ENCODE data around the gene MGST3. TPM values are rescaled to one million over a fixed set of nuclear protein-coding genes. Genes with fewer than 3 reads are reported as not detected.

The MGST3 gene
- total RNA-seq, 2 donors from 2014 or later: 160 to 252 TPM

DNA sequence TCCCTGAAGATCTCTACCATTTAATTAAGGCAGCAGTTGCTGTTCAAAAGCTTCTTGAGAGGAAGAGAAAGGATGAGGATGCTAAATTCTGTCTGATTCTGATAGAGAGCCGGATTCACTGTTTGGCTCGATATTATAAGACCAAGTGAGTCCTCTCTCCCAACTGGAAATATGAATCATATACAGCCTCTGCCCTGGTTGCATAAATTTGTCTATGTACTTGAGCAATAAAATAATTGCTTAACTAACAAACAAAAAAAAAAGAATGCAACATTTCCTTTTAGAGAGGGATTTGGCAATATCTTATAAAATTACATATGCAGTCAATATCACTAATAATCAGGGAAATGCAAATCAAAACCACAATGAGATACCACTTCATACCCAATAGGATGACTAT lies 40.5 kb downstream of the MGST3 start:
- no peak for DNase-seq (ENCODE audit: low spot score)
- Histone ChIP-seq H3K27me3 (replicated peaks; ENCODE audit: insufficient read depth) (no peaks in the 10 kb centered on the region), H3K9me3 (no peaks in the 10 kb centered on the region), H3K4me3 (no peak overlapping the region), H3K36me3 (peaks cover 25% of the 10 kb centered on the region), H3K27ac (no peak overlapping the region), H3K4me1 (ENCODE audit: control insufficient read depth in 1 of 2, low read depth in 2 of 2) (no peaks in the 10 kb centered on the region)
- no peak for ATAC-seq (ENCODE audit: insufficient number of reproducible peaks, low FRiP score, low read depth)
- no peak for TF ChIP-seq CTCF (IDR thresholded peaks at IDR 0.05)

- Histone ChIP-seq H3K27ac (no peak overlapping the region), H3K36me3 (peaks cover 19% of the 10 kb centered on the region), H3K9me3 (no peaks in the 10 kb centered on the region), H3K27me3 (replicated peaks; ENCODE audit: insufficient read depth) (no peaks in the 10 kb centered on the region), H3K4me3 (no peak overlapping the region), H3K4me1 (ENCODE audit: control insufficient read depth in 1 of 2, low read depth in 2 of 2) (no peaks in the 10 kb centered on the region)
- no peak for DNase-seq (ENCODE audit: low spot score)
- no peak for ATAC-seq (ENCODE audit: insufficient number of reproducible peaks, low FRiP score, low read depth)
- TF ChIP-seq CTCF (IDR thresholded peaks at IDR 0.05): no peak
These were observed 43.6 kb downstream of the MGST3 start for GRCh38 chr1:165674599-165674998.

GRCh38 chr1:165675794-165676193 lies 44.8 kb downstream of the MGST3 start:
- ATAC-seq (ENCODE audit: insufficient number of reproducible peaks, low FRiP score, low read depth) (no peak), DNase-seq (ENCODE audit: low spot score) (no peak)
- Histone ChIP-seq H3K4me1 (ENCODE audit: control insufficient read depth in 1 of 2, low read depth in 2 of 2) (no peaks in the 10 kb centered on the region), H3K4me3 (no peak overlapping the region), H3K27ac (no peak overlapping the region), H3K27me3 (replicated peaks; ENCODE audit: insufficient read depth) (no peaks in the 10 kb centered on the region), H3K36me3 (peaks cover 20% of the 10 kb centered on the region), H3K9me3 (no peaks in the 10 kb centered on the region)
- TF ChIP-seq CTCF (IDR thresholded peaks at IDR 0.05): no peak

GRCh38 chr1:165678509-165678908 lies 47.5 kb downstream of the MGST3 start:
- ATAC-seq (ENCODE audit: insufficient number of reproducible peaks, low FRiP score, low read depth) (no peak), DNase-seq (ENCODE audit: low spot score) (no peak)
- Histone ChIP-seq H3K9me3 (no peaks in the 10 kb centered on the region), H3K27ac (no peak overlapping the region), H3K27me3 (replicated peaks; ENCODE audit: insufficient read depth) (no peaks in the 10 kb centered on the region), H3K4me3 (no peak overlapping the region), H3K4me1 (ENCODE audit: control insufficient read depth in 1 of 2, low read depth in 2 of 2) (peaks cover 0 to 3% of the 10 kb centered on the region in 2 donors), H3K36me3 (peaks cover 25% of the 10 kb centered on the region)
- no peak for TF ChIP-seq CTCF (IDR thresholded peaks at IDR 0.05)

- Histone ChIP-seq H3K4me3 (no peak overlapping the region), H3K4me1 (ENCODE audit: control insufficient read depth in 1 of 2, low read depth in 2 of 2) (peaks cover 0 to 12% of the 10 kb centered on the region in 2 donors), H3K27ac (no peak overlapping the region), H3K27me3 (replicated peaks; ENCODE audit: insufficient read depth) (no peaks in the 10 kb centered on the region), H3K9me3 (no peaks in the 10 kb centered on the region), H3K36me3 (peaks cover 25% of the 10 kb centered on the region)
- ATAC-seq (ENCODE audit: insufficient number of reproducible peaks, low FRiP score, low read depth) (no peak), DNase-seq (ENCODE audit: low spot score) (no peak)
- no peak for TF ChIP-seq CTCF (IDR thresholded peaks at IDR 0.05)
These were observed 48.4 kb downstream of the MGST3 start for GRCh38 chr1:165679282-165680036.
